Measurements from ENCODE around the gene TAP2. TPM values are rescaled to one million over a fixed set of nuclear protein-coding genes. Genes with fewer than 3 reads are reported as not detected.
A peak's percentile ranks its signal among the peaks of the same experiment; 100 is the strongest.
"Not testable (repeated sequence)": the region's sequence is repeated elsewhere in the genome, so short reads cannot be mapped to it uniquely, and the experiment has no call there.

Gene TAP2
- total RNA-seq (10 to 100 TPM; 17.0 to 23.3 (median 20.4) TPM), polyA plus RNA-seq (11.2 TPM)
- long read RNA-seq, donor 1, full-length matches to known transcripts = 1 of 2 reads
- long read RNA-seq, donor 1, partial matches to known transcripts = 0 of 2 reads
- long read RNA-seq, donor 1, other reads (novel, unspliced or antisense) = 1 of 2 reads
- long read RNA-seq, donor 2 = 0 reads
- long read RNA-seq, donor 3, full-length matches to known transcripts = 19 of 24 reads
- long read RNA-seq, donor 3, partial matches to known transcripts = 2 of 24 reads
- long read RNA-seq, donor 3, other reads (novel, unspliced or antisense) = 3 of 24 reads
- long read RNA-seq, donor 4, partial matches to known transcripts = 0 of 2 reads
- long read RNA-seq, donor 4, other reads (novel, unspliced or antisense) = 1 of 2 reads

DNA sequence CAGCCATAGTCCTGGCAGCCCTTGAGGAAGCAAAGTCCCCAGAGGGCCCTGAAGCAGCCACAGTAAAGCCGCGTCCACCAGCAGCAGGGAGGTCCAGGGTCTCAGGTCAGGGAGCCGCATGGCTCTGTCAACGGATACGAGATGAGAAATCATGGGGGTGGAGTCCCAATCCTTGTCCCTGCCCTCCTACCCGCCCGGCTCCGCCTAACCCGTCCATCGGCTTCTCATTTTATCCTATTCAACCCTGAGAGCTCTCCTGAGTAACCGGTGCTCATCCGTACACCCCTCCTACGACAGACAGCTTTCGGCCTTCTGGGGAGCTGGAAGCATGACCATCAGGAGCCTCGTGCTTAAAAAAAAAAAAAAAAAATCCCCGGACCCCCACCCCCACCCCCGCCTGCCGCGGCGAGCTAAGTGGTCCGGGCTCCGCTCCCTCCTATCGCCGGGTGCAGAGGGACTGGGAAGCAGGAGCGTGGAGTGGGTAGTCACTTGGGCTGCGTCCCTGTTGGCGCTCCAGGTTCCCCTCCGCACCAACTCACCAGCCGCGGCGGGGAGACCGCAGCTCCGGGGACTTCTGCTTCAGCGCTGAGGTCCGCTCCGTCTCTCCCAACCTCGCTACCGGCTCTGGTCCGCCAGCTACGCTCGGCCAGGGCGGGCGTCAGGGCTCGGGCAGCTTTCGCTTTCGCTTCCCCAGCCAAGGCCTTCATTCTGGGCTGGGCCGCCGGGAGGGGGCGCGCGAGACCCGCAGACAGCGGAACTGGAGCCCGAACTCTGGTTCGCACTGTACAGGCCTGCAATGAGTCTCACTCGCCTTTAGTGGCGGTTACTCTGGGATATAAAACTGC is at the start of gene TAP2:
TSS of gene TAP2 (minus strand) at position 626 of the 845 bp plus-strand sequence. CDS start at position 120, 506 bp downstream.
- Histone ChIP-seq H3K27me3 (ENCODE audit: control insufficient read depth, insufficient read depth) (no peaks in the 10 kb centered on the region), H3K4me1 (ENCODE audit: control insufficient read depth, insufficient read depth, low read length) (peaks cover 3% of the 10 kb centered on the region), H3K4me3 (ENCODE audit: low read length) (peak within 1 kb of the TSS; percentile 86), H3K27ac (ENCODE audit: low read length) (peak within 1 kb of the TSS; percentile 90), H3K9me3 (ENCODE audit: control insufficient read depth, low read length) (no peaks in the 10 kb centered on the region)
- ATAC-seq (peak; percentile 95 to 97), DNase-seq (peak; percentile 95 to 99 (median 99))
- intact Hi-C loops (cut with DNase I) = loop anchor here in 2 of 4 donors (2.0 kb wide), 2 partner anchors 28 to 30 kb away; no protein-coding TSS in a partner anchor
- under 1% methylated on average over 57 of the region's 57 CpGs for WGBS

DNA sequence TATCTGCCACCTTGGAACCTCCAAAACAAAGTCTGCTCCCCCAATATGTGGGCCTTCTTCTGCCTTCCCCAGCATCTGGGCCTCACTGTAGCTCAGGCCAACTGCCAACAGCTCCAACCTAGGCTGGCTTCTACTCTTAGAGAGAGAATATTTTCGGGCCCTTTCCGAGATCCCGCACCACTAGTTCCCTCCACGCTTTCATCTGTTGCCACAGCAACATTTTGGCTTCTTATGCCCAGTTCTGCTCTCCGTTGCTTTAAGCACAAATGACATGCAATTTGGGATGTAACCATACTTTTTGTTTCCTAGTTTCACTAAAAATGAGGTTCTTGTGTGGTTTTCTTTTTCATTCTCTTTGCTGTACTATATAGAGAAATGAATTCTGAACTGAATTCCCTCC is 49.1 kb upstream of the TAP2 start:
- no peaks in the 10 kb centered on the region for H3K27me3 ChIP-seq (ENCODE audit: control insufficient read depth, insufficient read depth)
- no peaks in the 10 kb centered on the region for H3K4me1 ChIP-seq (ENCODE audit: control insufficient read depth, insufficient read depth, low read length)
- ATAC-seq (no peak), DNase-seq (no peak)
- H3K9me3 ChIP-seq (ENCODE audit: control insufficient read depth, low read length) = no peaks in the 10 kb centered on the region
- intact Hi-C loops (cut with DNase I) = loop anchor here (5.0 to 10.0 kb wide), 3 partner anchors 45 to 97 kb away; no protein-coding TSS in a partner anchor
- H3K27ac ChIP-seq (ENCODE audit: low read length) = no peak overlapping the region
- H3K4me3 ChIP-seq (ENCODE audit: low read length) = no peak overlapping the region
- WGBS = 82% methylated on average over 5 of the region's 5 CpGs

DNA sequence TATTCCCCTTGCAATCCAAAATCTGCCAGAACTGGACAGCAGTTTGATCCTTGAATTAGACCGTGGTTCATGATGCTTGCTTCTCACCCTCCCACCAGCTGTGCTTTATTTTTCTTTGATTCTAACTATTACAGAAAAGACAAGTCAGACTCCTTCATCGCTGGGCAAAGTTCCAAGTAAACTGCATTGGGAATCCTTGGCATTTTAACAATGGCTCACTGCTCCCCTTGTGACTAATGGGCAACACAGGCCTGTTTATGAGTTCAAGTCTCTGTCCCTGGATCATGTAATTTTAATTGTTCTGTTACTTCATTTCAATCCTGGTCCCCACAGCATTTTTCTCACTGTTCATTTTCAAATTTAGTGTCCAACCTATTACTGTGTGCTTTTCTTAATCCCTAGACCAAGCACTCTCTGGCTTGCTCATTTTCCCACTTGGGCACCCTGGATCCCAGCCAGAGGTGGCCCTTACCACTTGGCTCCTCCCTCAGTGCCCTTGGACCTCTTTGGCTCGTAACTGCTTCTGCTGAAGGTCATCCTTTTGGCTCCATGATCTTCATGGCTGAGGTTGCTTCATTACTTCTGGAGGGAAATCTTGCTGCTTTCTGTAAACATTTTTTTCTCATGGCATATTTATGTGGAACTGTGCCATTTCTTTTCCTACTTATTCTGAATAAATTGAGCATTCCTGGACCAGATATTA is 48.3 kb upstream of the TAP2 start:
- DNase-seq (peak in 2 of 3 donors; percentile 22 to 58), ATAC-seq (peak in 1 of 2 donors; percentile 8)
- H3K4me1 ChIP-seq (ENCODE audit: control insufficient read depth, insufficient read depth, low read length) = no peaks in the 10 kb centered on the region
- no peaks in the 10 kb centered on the region for H3K27me3 ChIP-seq (ENCODE audit: control insufficient read depth, insufficient read depth)
- no peaks in the 10 kb centered on the region for H3K9me3 ChIP-seq (ENCODE audit: control insufficient read depth, low read length)
- WGBS = 40% methylated on average over 3 of the region's 3 CpGs
- intact Hi-C loops (cut with DNase I) = loop anchor here (5.0 to 10.0 kb wide), 3 partner anchors 45 to 98 kb away; no protein-coding TSS in a partner anchor
- no peak overlapping the region for H3K27ac ChIP-seq (ENCODE audit: low read length)
- H3K4me3 ChIP-seq (ENCODE audit: low read length) = no peak overlapping the region

DNA sequence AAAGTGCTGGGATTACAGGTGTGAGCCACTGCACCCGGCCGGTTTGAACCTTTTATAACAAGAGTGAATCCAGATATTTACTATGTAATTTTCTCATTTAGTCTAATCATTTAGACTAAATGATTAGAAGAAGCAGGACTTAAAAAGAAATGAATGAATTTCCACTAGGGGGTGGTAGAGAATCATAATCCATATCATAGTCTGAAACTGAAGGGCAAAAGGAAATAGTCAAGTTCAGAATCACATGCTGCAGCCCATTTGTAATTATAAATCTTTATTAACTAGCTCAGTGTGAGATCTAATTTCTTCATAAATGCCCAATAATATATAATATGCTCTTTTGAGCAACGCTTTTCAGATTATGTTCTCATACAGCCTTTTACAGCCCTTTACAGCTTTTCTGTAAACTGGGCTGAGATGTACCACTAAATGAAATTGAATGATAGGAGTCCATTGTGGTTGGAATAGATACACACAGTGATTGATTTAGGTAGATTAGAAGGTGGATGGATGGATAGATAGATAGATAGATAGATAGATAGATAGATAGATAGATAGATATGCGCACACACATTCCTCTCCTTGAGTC is 47.3 kb upstream of the TAP2 start:
- H3K4me3 ChIP-seq (ENCODE audit: low read length) = no peak overlapping the region
- DNase-seq (no peak), ATAC-seq (peak in 1 of 2 donors; percentile 40)
- H3K4me1 ChIP-seq (ENCODE audit: control insufficient read depth, insufficient read depth, low read length) = no peaks in the 10 kb centered on the region
- no peaks in the 10 kb centered on the region for H3K9me3 ChIP-seq (ENCODE audit: control insufficient read depth, low read length)
- H3K27me3 ChIP-seq (ENCODE audit: control insufficient read depth, insufficient read depth) = no peaks in the 10 kb centered on the region
- WGBS = 45% methylated on average over 4 of the region's 4 CpGs
- no peak overlapping the region for H3K27ac ChIP-seq (ENCODE audit: low read length)
- intact Hi-C loops (cut with DNase I) = loop anchor here (2.0 to 10.0 kb wide), 4 partner anchors 47 to 99 kb away; no protein-coding TSS in a partner anchor

DNA sequence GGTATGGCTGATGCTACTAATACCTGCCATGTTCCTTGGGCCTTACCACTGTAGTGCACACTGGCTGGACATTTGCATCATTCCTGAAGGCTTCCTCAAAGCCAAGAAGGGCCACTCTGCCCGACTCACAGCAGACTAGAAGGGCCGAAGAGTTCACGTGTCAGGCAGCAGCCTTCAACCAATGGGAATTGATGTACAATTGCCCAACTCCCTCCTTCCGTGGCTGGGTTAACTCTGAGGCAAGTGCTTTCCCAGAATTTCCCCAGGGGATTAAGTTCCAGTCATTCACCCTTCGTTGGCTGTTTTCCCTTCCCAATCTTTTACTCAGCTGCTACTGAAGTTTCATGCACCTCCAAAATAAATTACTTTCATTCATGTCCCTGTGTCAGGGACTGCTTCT is 45.2 kb upstream of the TAP2 start:
- 12% methylated on average over 5 of the region's 5 CpGs for WGBS
- Histone ChIP-seq H3K9me3 (ENCODE audit: control insufficient read depth, low read length) (no peaks in the 10 kb centered on the region), H3K4me3 (ENCODE audit: low read length) (no peak overlapping the region), H3K27me3 (ENCODE audit: control insufficient read depth, insufficient read depth) (no peaks in the 10 kb centered on the region), H3K4me1 (ENCODE audit: control insufficient read depth, insufficient read depth, low read length) (no peaks in the 10 kb centered on the region), H3K27ac (ENCODE audit: low read length) (no peak overlapping the region)
- ATAC-seq (peak; percentile 89), DNase-seq (peak; percentile 61 to 73 (median 66))
- intact Hi-C loops (cut with DNase I) = loop anchor here in 2 of 4 donors (2.0 to 10.0 kb wide), 2 partner anchors 101 kb away; no protein-coding TSS in a partner anchor

DNA sequence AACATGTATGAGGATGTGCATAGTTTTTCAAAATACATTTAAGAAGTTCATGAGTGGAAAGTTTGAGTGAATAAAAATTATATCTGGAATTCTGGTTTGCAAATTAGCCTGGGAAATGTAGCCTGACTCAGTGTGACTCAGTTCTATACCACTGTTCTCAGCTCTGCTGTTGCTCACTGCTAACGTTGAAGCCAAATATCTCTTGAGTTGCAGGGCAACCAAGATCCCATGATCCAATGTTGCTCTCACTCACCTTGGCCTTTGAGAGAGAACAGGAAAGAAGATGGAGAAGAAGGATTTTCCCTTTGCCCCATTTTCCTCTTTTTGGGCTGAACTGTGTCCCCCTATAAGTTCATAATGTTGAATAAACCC is 44.3 kb upstream of the TAP2 start:
- intact Hi-C loops (cut with DNase I) = loop anchor here in 1 of 4 donors (10.0 kb wide), 1 partner anchor 102 kb away; no protein-coding TSS in a partner anchor
- 26% methylated on average over 1 of the region's 1 CpG for WGBS
- no peaks in the 10 kb centered on the region for H3K9me3 ChIP-seq (ENCODE audit: control insufficient read depth, low read length)

DNA sequence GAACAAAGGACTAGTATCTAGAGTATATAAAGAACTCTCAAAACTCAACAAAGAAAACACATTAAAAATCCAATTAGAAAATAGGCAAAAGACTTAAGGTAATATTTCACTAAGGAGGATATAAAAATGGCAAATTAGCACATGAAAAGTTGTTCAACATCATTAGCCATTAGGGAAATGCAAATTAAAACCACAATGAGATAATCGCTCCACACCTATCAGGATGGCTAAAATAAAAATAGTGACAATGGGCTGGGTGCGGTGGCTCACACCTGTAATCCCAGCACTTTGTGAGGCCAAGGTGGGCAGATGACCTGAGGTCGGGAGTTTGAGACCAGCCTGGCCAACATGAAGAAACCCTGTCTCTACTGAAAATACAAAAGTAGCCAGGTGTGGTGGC is 42.4 kb upstream of the TAP2 start:
- ATAC-seq; H3K27ac ChIP-seq (ENCODE audit: low read length); DNase-seq; H3K4me1 ChIP-seq (ENCODE audit: control insufficient read depth, insufficient read depth, low read length); H3K4me3 ChIP-seq (ENCODE audit: low read length); H3K27me3 ChIP-seq (ENCODE audit: control insufficient read depth, insufficient read depth); H3K9me3 ChIP-seq (ENCODE audit: control insufficient read depth, low read length): not testable (repeated sequence)
- intact Hi-C loops (cut with DNase I) = loop anchor here in 1 of 4 donors (10.0 kb wide), 1 partner anchor 104 kb away; no protein-coding TSS in a partner anchor
- WGBS = 80% methylated on average over 3 of the region's 3 CpGs

More for the DNA sequence above, 44.3 kb upstream of the TAP2 start:
- H3K27me3 ChIP-seq (ENCODE audit: control insufficient read depth, insufficient read depth) = no peaks in the 10 kb centered on the region
- no peak overlapping the region for H3K27ac ChIP-seq (ENCODE audit: low read length)
- no peak overlapping the region for H3K4me3 ChIP-seq (ENCODE audit: low read length)
- no peaks in the 10 kb centered on the region for H3K4me1 ChIP-seq (ENCODE audit: control insufficient read depth, insufficient read depth, low read length)
- DNase-seq = no peak
- ATAC-seq = no peak

DNA sequence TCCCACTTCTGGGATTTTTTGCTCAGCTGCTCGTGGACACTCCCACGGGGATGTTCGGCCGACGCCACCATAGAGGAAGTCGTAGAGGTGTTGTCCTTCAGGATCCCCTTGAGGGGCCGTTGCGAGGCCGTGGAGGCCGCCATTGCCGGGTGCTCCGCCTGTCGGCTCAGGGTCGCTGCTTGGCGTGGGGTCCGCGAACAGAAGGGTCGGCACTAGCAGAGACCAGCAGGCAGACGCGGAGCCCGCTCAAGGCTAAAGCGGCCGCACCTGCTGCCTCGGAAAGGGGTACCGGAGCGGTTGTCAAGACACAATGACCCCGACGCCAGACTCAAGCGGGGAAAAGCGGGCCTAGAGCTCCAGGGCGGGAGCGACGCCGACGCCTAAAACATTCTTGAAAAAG is 41.2 kb upstream of the TAP2 start:
- no peak overlapping the region for H3K4me3 ChIP-seq (ENCODE audit: low read length)
- no peaks in the 10 kb centered on the region for H3K9me3 ChIP-seq (ENCODE audit: control insufficient read depth, low read length)
- WGBS = 49% methylated on average over 35 of the region's 35 CpGs
- peak in 1 of 3 donors; percentile 49 for DNase-seq
- intact Hi-C loops (cut with DNase I) = loop anchor here in 1 of 4 donors (10.0 kb wide), 1 partner anchor 105 kb away; no protein-coding TSS in a partner anchor
- no peaks in the 10 kb centered on the region for H3K27me3 ChIP-seq (ENCODE audit: control insufficient read depth, insufficient read depth)
- H3K4me1 ChIP-seq (ENCODE audit: control insufficient read depth, insufficient read depth, low read length) = no peaks in the 10 kb centered on the region
- H3K27ac ChIP-seq (ENCODE audit: low read length) = no peak overlapping the region
- no peak for ATAC-seq

DNA sequence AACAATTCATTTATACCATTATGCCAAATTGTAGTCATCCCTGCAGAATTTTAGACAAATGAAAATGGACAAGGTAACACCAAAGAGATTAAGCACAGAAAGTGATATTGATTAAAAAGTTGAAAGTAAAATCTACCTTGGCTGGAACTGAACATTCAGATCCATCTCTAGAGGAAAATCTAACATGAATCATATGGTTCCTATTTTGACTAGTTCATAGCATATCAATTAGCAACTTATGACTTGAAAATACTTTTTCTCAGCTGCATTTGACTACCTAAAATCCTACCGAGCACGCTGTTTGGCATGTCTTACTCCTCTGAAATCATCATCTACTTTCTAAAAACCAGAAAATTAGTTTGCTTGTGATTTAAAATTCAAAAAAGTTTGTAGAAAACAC is 38.1 kb upstream of the TAP2 start:
- Histone ChIP-seq H3K4me3 (ENCODE audit: low read length) (no peak overlapping the region), H3K27me3 (ENCODE audit: control insufficient read depth, insufficient read depth) (no peaks in the 10 kb centered on the region), H3K4me1 (ENCODE audit: control insufficient read depth, insufficient read depth, low read length) (no peaks in the 10 kb centered on the region), H3K9me3 (ENCODE audit: control insufficient read depth, low read length) (no peaks in the 10 kb centered on the region), H3K27ac (ENCODE audit: low read length) (no peak overlapping the region)
- ATAC-seq (no peak), DNase-seq (no peak)
- intact Hi-C loops (cut with DNase I) = no loop called here
- 91% methylated on average over 2 of the region's 2 CpGs for WGBS

DNA sequence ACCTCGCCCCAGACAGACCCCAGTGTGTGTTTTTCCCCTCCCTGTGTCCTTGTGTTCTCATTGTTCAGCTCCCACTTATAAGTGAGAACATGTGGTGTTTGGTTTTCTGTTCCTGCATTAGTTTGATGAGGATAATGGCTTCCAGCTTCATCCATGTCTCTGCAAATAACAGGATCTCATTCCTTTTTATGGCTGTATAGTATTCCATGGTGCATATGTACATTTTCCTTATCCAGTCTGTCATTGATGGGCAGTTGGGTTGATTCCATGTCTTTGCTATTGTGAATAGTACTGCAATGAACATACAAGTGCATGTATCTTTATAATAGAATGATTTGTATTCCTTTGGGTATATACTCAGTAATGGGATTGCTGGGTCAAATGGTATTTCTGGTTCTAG is 35.4 kb upstream of the TAP2 start:
- ATAC-seq; H3K4me1 ChIP-seq (ENCODE audit: control insufficient read depth, insufficient read depth, low read length); H3K9me3 ChIP-seq (ENCODE audit: control insufficient read depth, low read length); H3K27me3 ChIP-seq (ENCODE audit: control insufficient read depth, insufficient read depth); intact Hi-C loops (cut with DNase I); DNase-seq; H3K4me3 ChIP-seq (ENCODE audit: low read length); H3K27ac ChIP-seq (ENCODE audit: low read length): not testable (repeated sequence)
- 38% methylated on average over 1 of the region's 1 CpG for WGBS

All from right cardiac atrium (tissue), 5 donors.